Hepatocyte (in vitro differentiated cells): Measurements from ENCODE around the gene KIF17. TPM values are rescaled to one million over a fixed set of nuclear protein-coding genes. Genes with fewer than 3 reads are reported as not detected.

ENCODE experiments used
- DNase-seq: peaks from one replicate; pipeline ENCODE4 v3.0.0-alpha.2; 2016; ENCODE audit warnings: low spot score
- H2AFZ ChIP-seq: fragments of 200-600 bp; sonication (generic); 2 replicates; pipeline ENCODE4 v1.6.0; 2016; ENCODE audit warnings: antibody characterized with exemption, mild to moderate bottlenecking
- H3K27ac ChIP-seq: fragments of 200-600 bp; sonication (generic); 2 replicates; pipeline ENCODE4 v1.5.1; 2016; ENCODE audit warnings: mild to moderate bottlenecking
- H3K27me3 ChIP-seq: fragments of 200-600 bp; sonication (generic); 2 replicates; pipeline ENCODE4 v1.6.1; 2016
- H3K36me3 ChIP-seq: fragments of 200-600 bp; sonication (generic); replicated peaks from 2 replicates; pipeline ENCODE4 v1.5.1; 2016; ENCODE audit warnings: low read depth; ENCODE audit not compliant: insufficient read depth
- H3K4me1 ChIP-seq: fragments of 200-600 bp; sonication (generic); 2 replicates; pipeline ENCODE4 v1.5.1; 2016; ENCODE audit warnings: mild to moderate bottlenecking, moderate library complexity; ENCODE audit not compliant: insufficient read depth
- H3K4me2 ChIP-seq: fragments of 200-600 bp; sonication (generic); 2 replicates; pipeline ENCODE4 v1.6.0; 2016
- H3K4me3 ChIP-seq: fragments of 200-600 bp; sonication (generic); 2 replicates; pipeline ENCODE4 v1.5.1; 2016; ENCODE audit warnings: mild to moderate bottlenecking
- H3K79me2 ChIP-seq: fragments of 200-600 bp; sonication (generic); 2 replicates; pipeline ENCODE4 v1.6.0; 2017; ENCODE audit warnings: mild to moderate bottlenecking
- H3K9me2 ChIP-seq: fragments of 200-600 bp; sonication (generic); replicated peaks from 2 replicates; pipeline ENCODE4 v1.6.0; 2017; ENCODE audit warnings: mild to moderate bottlenecking; ENCODE audit not compliant: insufficient read depth
- H3K9me3 ChIP-seq: fragments of 200-600 bp; sonication (generic); 2 replicates; pipeline ENCODE4 v1.5.1; 2016; ENCODE audit warnings: low read depth, mild to moderate bottlenecking
- H4K20me1 ChIP-seq: fragments of 200-600 bp; sonication (generic); 2 replicates; pipeline ENCODE4 v1.6.0; 2016; ENCODE audit warnings: mild to moderate bottlenecking; ENCODE audit not compliant: insufficient read depth, poor library complexity, severe bottlenecking
- EZH2 ChIP-seq: fragments of 200-600 bp; sonication (generic); IDR thresholded peaks from 2 replicates; pipeline ENCODE4 v1.6.1; 2016; ENCODE audit warnings: antibody characterized with exemption, mild to moderate bottlenecking, borderline replicate concordance
- EZH2phosphoT487 ChIP-seq: fragments of 200-600 bp; sonication (generic); IDR thresholded peaks from one replicate; pipeline ENCODE4 v1.6.1; 2018; ENCODE audit warnings: antibody characterized with exemption, mild to moderate bottlenecking, low read depth, moderate library complexity; ENCODE audit not compliant: unreplicated experiment, severe bottlenecking
- WGBS: methylation state at CpG from one replicate; pipeline ENCODE4 v1.1.6; 2016; ENCODE audit warnings: low lambda C conversion rate; ENCODE audit errors: missing lambda C conversion rate; 5-methylcytosine and 5-hydroxymethylcytosine counted together
- polyA plus RNA-seq: library from polyadenylated mRNA; unstranded; fragments of >200 nt; fragmentation: Nextera tagmentation; extraction: Ambion mirVana; gene quantifications from 2 replicates; pipeline ENCODE4 v1.2.1, GENCODE V29; 2016
- total RNA-seq: library from RNA; depleted of rRNA; stranded (reverse); fragments of >200 nt; gene quantifications from 2 replicates; pipeline ENCODE4 v1.2.3, GENCODE V29; 2014
- TF ChIP-seq, protein P1 (sequence below): fragments of 200-600 bp; sonication (generic); IDR thresholded peaks from 2 replicates; pipeline ENCODE4 v1.5.1; 2016; ENCODE audit warnings: antibody characterized with exemption, mild to moderate bottlenecking; ENCODE audit not compliant: poor library complexity

The KIF17 gene
- total and polyA plus RNA-seq, 2 experiments from 2014 or later, result 0.23 to 0.28 TPM

DNA sequence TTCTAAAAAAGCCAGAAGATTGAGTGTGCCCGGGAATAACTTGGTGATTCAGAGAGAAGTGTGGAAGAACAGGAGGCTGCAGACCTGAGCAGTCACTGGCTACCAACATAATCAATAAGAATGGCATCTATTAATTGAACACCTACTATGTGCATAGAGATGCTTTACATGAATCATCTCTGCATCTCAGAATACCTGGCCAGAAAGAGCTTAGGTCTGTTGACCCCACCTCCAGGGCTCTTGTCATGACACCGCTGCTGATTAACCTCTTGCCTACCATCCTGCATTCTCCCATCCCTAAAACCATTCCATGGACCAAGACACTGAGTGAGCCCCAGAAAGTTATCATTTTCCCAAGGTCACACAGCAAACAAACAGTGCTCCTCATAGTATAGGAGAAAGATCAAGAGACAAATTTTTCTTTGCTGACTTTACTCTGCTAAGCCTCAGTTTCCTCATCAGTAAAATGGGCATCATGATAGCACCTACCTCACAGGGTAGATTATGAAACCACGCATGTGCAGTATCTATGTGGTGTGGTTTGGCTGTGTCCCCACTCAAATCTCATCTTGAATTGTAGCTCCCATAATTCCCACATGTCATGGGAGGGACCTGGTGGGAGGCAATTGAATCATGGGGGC is 100.8 kb downstream of the KIF17 start:
- Histone ChIP-seq H3K27me3 (no peaks in the 10 kb centered on the region), H3K4me3 (no peak overlapping the region), H3K79me2 (no peaks in the 10 kb centered on the region), H3K27ac (no peak overlapping the region), H3K4me1 (peaks cover 8% of the 10 kb centered on the region), H3K9me3 (no peaks in the 10 kb centered on the region), H3K4me2 (no peak overlapping the region), H3K9me2 (no peaks in the 10 kb centered on the region), H3K36me3 (no peaks in the 10 kb centered on the region), H2AFZ (no peak overlapping the region), H4K20me1 (no peaks in the 10 kb centered on the region)
- WGBS, result 90% methylated on average over 3 of the region's 3 CpGs
- no peak for DNase-seq
- TF ChIP-seq EZH2, result no peak
- TF ChIP-seq, protein P1, sequence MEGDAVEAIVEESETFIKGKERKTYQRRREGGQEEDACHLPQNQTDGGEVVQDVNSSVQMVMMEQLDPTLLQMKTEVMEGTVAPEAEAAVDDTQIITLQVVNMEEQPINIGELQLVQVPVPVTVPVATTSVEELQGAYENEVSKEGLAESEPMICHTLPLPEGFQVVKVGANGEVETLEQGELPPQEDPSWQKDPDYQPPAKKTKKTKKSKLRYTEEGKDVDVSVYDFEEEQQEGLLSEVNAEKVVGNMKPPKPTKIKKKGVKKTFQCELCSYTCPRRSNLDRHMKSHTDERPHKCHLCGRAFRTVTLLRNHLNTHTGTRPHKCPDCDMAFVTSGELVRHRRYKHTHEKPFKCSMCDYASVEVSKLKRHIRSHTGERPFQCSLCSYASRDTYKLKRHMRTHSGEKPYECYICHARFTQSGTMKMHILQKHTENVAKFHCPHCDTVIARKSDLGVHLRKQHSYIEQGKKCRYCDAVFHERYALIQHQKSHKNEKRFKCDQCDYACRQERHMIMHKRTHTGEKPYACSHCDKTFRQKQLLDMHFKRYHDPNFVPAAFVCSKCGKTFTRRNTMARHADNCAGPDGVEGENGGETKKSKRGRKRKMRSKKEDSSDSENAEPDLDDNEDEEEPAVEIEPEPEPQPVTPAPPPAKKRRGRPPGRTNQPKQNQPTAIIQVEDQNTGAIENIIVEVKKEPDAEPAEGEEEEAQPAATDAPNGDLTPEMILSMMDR, result no peak
- TF ChIP-seq EZH2phosphoT487, result no peak

GRCh38 chr1:20615946-20616846 is 101.6 kb downstream of the KIF17 start:
- no peak for DNase-seq
- Histone ChIP-seq H3K4me1 (peaks cover 8% of the 10 kb centered on the region), H3K79me2 (no peaks in the 10 kb centered on the region), H3K9me3 (no peaks in the 10 kb centered on the region), H3K4me2 (no peak overlapping the region), H3K4me3 (no peak overlapping the region), H3K27ac (no peak overlapping the region), H3K9me2 (no peaks in the 10 kb centered on the region), H3K36me3 (no peaks in the 10 kb centered on the region), H3K27me3 (no peaks in the 10 kb centered on the region), H2AFZ (no peak overlapping the region), H4K20me1 (no peaks in the 10 kb centered on the region)
- WGBS, result 74% methylated on average over 20 of the region's 20 CpGs
- TF ChIP-seq, protein P1, result no peak
- TF ChIP-seq EZH2 (no peak), EZH2phosphoT487 (no peak)

GRCh38 chr1:20614131-20614579 is 103.7 kb downstream of the KIF17 start:
- no peaks in the 10 kb centered on the region for H3K9me3 ChIP-seq
- no peaks in the 10 kb centered on the region for H3K9me2 ChIP-seq
- no peak overlapping the region for H2AFZ ChIP-seq
- peaks cover 8% of the 10 kb centered on the region for H3K4me1 ChIP-seq
- WGBS, result 60% methylated on average over 3 of the region's 3 CpGs
- H3K4me3 ChIP-seq, result no peak overlapping the region
- H3K79me2 ChIP-seq, result no peaks in the 10 kb centered on the region
- no peaks in the 10 kb centered on the region for H3K27me3 ChIP-seq
- DNase-seq, result no peak
- peak overlapping the region; percentile 82 for H3K27ac ChIP-seq
- no peak for TF ChIP-seq EZH2phosphoT487
- TF ChIP-seq EZH2, result no peak
- TF ChIP-seq, protein P1, result no peak
- H3K36me3 ChIP-seq, result no peaks in the 10 kb centered on the region
- no peak overlapping the region for H3K4me2 ChIP-seq
- H4K20me1 ChIP-seq, result no peaks in the 10 kb centered on the region

Other genes starting within 250 kb of the KIF17 start
- 38.5 and 41.7 TPM in 2 replicates for gene CAMK2N1, start 231.8 kb downstream of the KIF17 start, total RNA-seq
- gene CAMK2N1, start 231.8 kb downstream of the KIF17 start, polyA plus RNA-seq, result 39.4 and 45.5 TPM in 2 replicates
- gene MUL1, start 209.9 kb downstream of the KIF17 start, total RNA-seq, result 40.1 and 44.8 TPM in 2 replicates
- 47.4 and 48.1 TPM in 2 replicates for gene MUL1, start 209.9 kb downstream of the KIF17 start, polyA plus RNA-seq
- 0.10 and 0.28 TPM in 2 replicates for gene FAM43B, start 165.4 kb downstream of the KIF17 start, total RNA-seq
- 0.81 and 1.3 TPM in 2 replicates for gene FAM43B, start 165.4 kb downstream of the KIF17 start, polyA plus RNA-seq
- 2.1 and 3.2 TPM in 2 replicates for gene CDA, start 128.9 kb downstream of the KIF17 start, total RNA-seq
- gene CDA, start 128.9 kb downstream of the KIF17 start, polyA plus RNA-seq, result 2.1 and 3.8 TPM in 2 replicates
- gene PINK1, start 84.5 kb downstream of the KIF17 start, total RNA-seq, result 60.5 and 73.2 TPM in 2 replicates
- 84.1 and 96.4 TPM in 2 replicates for gene PINK1, start 84.5 kb downstream of the KIF17 start, polyA plus RNA-seq
- gene DDOST, start 56.6 kb downstream of the KIF17 start, total RNA-seq, result 320 and 326 TPM in 2 replicates
- 393 and 405 TPM in 2 replicates for gene DDOST, start 56.6 kb downstream of the KIF17 start, polyA plus RNA-seq
- gene SH2D5, start 14.7 kb upstream of the KIF17 start, total RNA-seq, result 0.36 and 0.53 TPM in 2 replicates
- 0.71 and 1.1 TPM in 2 replicates for gene SH2D5, start 14.7 kb upstream of the KIF17 start, polyA plus RNA-seq
- gene HP1BP3, start 69.3 kb upstream of the KIF17 start, total RNA-seq, result 149 and 171 TPM in 2 replicates
- gene HP1BP3, start 69.3 kb upstream of the KIF17 start, polyA plus RNA-seq, result 115 and 118 TPM in 2 replicates